WTC11 (cell line): Measurements from ENCODE around the gene CDKN1C. TPM values are rescaled to one million over a fixed set of nuclear protein-coding genes. Genes with fewer than 3 reads are reported as not detected.

Experiments used
- ATAC-seq: fragments of 200-7000 bp; cut with Tn5 transposase; 2 replicates; pipeline ENCODE4 v1.10.0; 2021; ENCODE audit warnings: mild to moderate bottlenecking, moderate library complexity
- CTCF ChIA-PET: fragments of 300-600 bp; sonication (Branson Sonifier 250); formaldehyde crosslinking; loops from one replicate; lab custom pipeline; 2021; ENCODE audit warnings: antibody characterized with exemption; lab: Charles Lee
- POLR2A ChIA-PET: fragments of 350-600 bp; sonication (Branson Sonifier 250); formaldehyde crosslinking; loops from one replicate; lab custom pipeline; 2021; ENCODE audit warnings: antibody characterized with exemption; lab: Charles Lee
- DNase-seq: peaks from one replicate; pipeline ENCODE4 v3.0.0; 2021; ENCODE audit warnings: low spot score
- H3K27ac Mint-ChIP-seq: 2 replicates; pipeline ENCODE4 v1.8.0; 2021; ENCODE audit warnings: mixed read lengths
- H3K27me3 Mint-ChIP-seq: 2 replicates; pipeline ENCODE4 v1.8.0; 2021; ENCODE audit warnings: low read depth, mild to moderate bottlenecking, moderate library complexity, mixed read lengths
- H3K36me3 Mint-ChIP-seq: 2 replicates; pipeline ENCODE4 v1.8.0; 2021; ENCODE audit warnings: mixed read lengths
- H3K4me1 Mint-ChIP-seq: 2 replicates; pipeline ENCODE4 v1.8.0; 2022; ENCODE audit warnings: mixed read lengths
- H3K4me3 Mint-ChIP-seq: 2 replicates; pipeline ENCODE4 v1.8.0; 2021; ENCODE audit warnings: mild to moderate bottlenecking, moderate library complexity, mixed read lengths
- H3K9me3 Mint-ChIP-seq: 2 replicates; pipeline ENCODE4 v1.8.0; 2021; ENCODE audit warnings: mixed read lengths
- CBFB ChIP-seq: sonication (generic); formaldehyde crosslinking; IDR thresholded peaks from 2 replicates; pipeline ENCODE4 v1.8.1; 2022; ENCODE audit warnings: mild to moderate bottlenecking, low read depth, missing genetic modification reagents
- CREM ChIP-seq: sonication (generic); formaldehyde crosslinking; IDR thresholded peaks from 2 replicates; pipeline ENCODE4 v1.8.1; 2022; ENCODE audit warnings: mild to moderate bottlenecking, missing genetic modification reagents, moderate library complexity
- FOXJ3 ChIP-seq: sonication (generic); formaldehyde crosslinking; IDR thresholded peaks from 2 replicates; pipeline ENCODE4 v1.9.0; 2021; ENCODE audit warnings: missing genetic modification reagents, mild to moderate bottlenecking, borderline replicate concordance
- FOXK1 ChIP-seq: sonication (generic); formaldehyde crosslinking; IDR thresholded peaks from 2 replicates; pipeline ENCODE4 v1.8.0; 2022; ENCODE audit warnings: mild to moderate bottlenecking, moderate library complexity, missing genetic modification reagents
- FOXP1 ChIP-seq: sonication (generic); formaldehyde crosslinking; IDR thresholded peaks from 2 replicates; pipeline ENCODE4 v1.8.0; 2022; ENCODE audit warnings: missing genetic modification reagents, mild to moderate bottlenecking, moderate library complexity, borderline replicate concordance
- KAT7 ChIP-seq: sonication (generic); formaldehyde crosslinking; IDR thresholded peaks from 2 replicates; pipeline ENCODE4 v1.8.1; 2023; ENCODE audit warnings: missing genetic modification reagents, mild to moderate bottlenecking, borderline replicate concordance
- MYBL2 ChIP-seq: sonication (generic); formaldehyde crosslinking; IDR thresholded peaks from 2 replicates; pipeline ENCODE4 v1.8.1; 2023; ENCODE audit warnings: mild to moderate bottlenecking, moderate library complexity, missing genetic modification reagents
- NFE2L1 ChIP-seq: sonication (generic); formaldehyde crosslinking; IDR thresholded peaks from 2 replicates; pipeline ENCODE4 v1.8.1; 2023; ENCODE audit warnings: missing genetic modification reagents
- NR3C1 ChIP-seq: sonication (generic); formaldehyde crosslinking; conservative IDR thresholded peaks from 2 replicates; pipeline ENCODE4 v1.8.1; 2023; ENCODE audit warnings: low read depth, mild to moderate bottlenecking, missing genetic modification reagents
- PRRX2 ChIP-seq: fragments of 250-450 bp; sonication (Bioruptor Pico); IDR thresholded peaks from 2 replicates; pipeline ENCODE4 v1.8.0; 2021; ENCODE audit warnings: mild to moderate bottlenecking
- SMAD4 ChIP-seq: sonication (generic); formaldehyde crosslinking; IDR thresholded peaks from 2 replicates; pipeline ENCODE4 v1.8.0; 2022; ENCODE audit warnings: mild to moderate bottlenecking, missing genetic modification reagents
- TEAD4 ChIP-seq: sonication (generic); formaldehyde crosslinking; IDR thresholded peaks from 2 replicates; pipeline ENCODE4 v1.8.0; 2022; ENCODE audit warnings: mild to moderate bottlenecking, missing genetic modification reagents
- ZNF138 ChIP-seq: sonication (generic); formaldehyde crosslinking; conservative IDR thresholded peaks from 2 replicates; pipeline ENCODE4 v1.8.1; 2022; ENCODE audit warnings: mild to moderate bottlenecking, moderate library complexity, missing genetic modification reagents
- ZNF263 ChIP-seq: sonication (generic); formaldehyde crosslinking; IDR thresholded peaks from 2 replicates; pipeline ENCODE4 v1.8.1; 2022; ENCODE audit warnings: low read depth, mild to moderate bottlenecking, moderate library complexity, missing genetic modification reagents
- ZNF317 ChIP-seq: sonication (generic); formaldehyde crosslinking; IDR thresholded peaks from 2 replicates; pipeline ENCODE4 v1.8.1; 2023; ENCODE audit warnings: low read depth, mild to moderate bottlenecking, moderate library complexity, missing genetic modification reagents, borderline replicate concordance
- ZNF416 ChIP-seq: fragments of 250-450 bp; sonication (Bioruptor Pico); IDR thresholded peaks from 2 replicates; pipeline ENCODE4 v1.9.0; 2021; ENCODE audit warnings: mild to moderate bottlenecking, inconsistent platforms
- total RNA-seq: library from RNA; stranded (reverse); gene quantifications from 3 replicates; pipeline ENCODE4 v1.2.3, GENCODE V29; 2021
- TF ChIP-seq, protein P1 (sequence below): sonication (generic); formaldehyde crosslinking; IDR thresholded peaks from 2 replicates; pipeline ENCODE4 v1.8.0; 2022; ENCODE audit warnings: mild to moderate bottlenecking, missing genetic modification reagents
- TF ChIP-seq, protein P2 (sequence below): sonication (generic); formaldehyde crosslinking; IDR thresholded peaks from 2 replicates; pipeline ENCODE4 v1.8.0; 2023; ENCODE audit warnings: missing genetic modification reagents, mild to moderate bottlenecking, borderline replicate concordance
- TF ChIP-seq, protein P3 (sequence below): sonication (generic); formaldehyde crosslinking; IDR thresholded peaks from 2 replicates; pipeline ENCODE4 v1.8.1; 2022; ENCODE audit warnings: low read depth, missing genetic modification reagents, borderline replicate concordance
- TF ChIP-seq, protein P4 (sequence below): sonication (generic); formaldehyde crosslinking; IDR thresholded peaks from 2 replicates; pipeline ENCODE4 v1.8.0; 2022; ENCODE audit warnings: mild to moderate bottlenecking, missing genetic modification reagents
- TF ChIP-seq, protein P5 (sequence below): sonication (generic); formaldehyde crosslinking; IDR thresholded peaks from 2 replicates; pipeline ENCODE4 v1.8.0; 2022; ENCODE audit warnings: mild to moderate bottlenecking, missing genetic modification reagents
- TF ChIP-seq, protein P6 (sequence below): sonication (generic); formaldehyde crosslinking; IDR thresholded peaks from 2 replicates; pipeline ENCODE4 v1.8.1; 2023; ENCODE audit warnings: mild to moderate bottlenecking, moderate library complexity, missing genetic modification reagents
- TF ChIP-seq, protein P7 (sequence below): sonication (generic); formaldehyde crosslinking; IDR thresholded peaks from 2 replicates; pipeline ENCODE4 v1.8.1; 2023; ENCODE audit warnings: mild to moderate bottlenecking, missing genetic modification reagents, moderate library complexity

The CDKN1C gene
- total RNA-seq, 1 experiment from 2014 or later, result 25.0 TPM

DNA sequence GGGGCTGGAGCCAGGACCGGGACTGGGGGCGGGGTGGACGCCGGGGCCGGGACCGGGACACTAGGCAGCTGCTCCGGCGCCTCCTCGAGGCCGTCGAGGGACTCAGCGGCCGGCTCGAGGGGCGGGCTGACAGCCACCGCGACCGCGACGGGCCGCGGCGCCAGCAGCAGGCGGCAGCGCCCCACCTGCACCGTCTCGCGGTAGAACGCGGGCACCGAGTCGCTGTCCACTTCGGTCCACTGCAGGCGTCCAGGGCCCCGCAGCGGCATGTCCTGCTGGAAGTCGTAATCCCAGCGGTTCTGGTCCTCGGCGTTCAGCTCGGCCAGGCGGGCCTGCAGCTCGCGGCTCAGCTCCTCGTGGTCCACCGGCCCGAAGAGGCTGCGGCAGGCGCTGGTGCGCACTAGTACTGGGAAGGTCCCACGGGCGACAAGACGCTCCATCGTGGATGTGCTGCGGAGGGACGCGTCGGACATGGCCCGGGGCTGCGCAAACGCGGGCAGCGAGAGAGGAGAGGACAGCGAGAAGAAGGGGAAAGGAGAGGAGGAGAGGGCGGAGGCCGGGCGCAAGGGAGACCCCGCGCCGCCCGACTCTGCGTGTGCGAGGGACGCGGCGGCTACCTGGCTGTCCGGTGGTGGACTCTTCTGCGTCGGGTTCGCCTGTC, 428 bp downstream of the CDKN1C start:
- POLR2A ChIA-PET, result interaction anchor here (0.8 to 2.2 kb wide), 6 partner anchors 24 to 352 kb away, joined by 3 to 9 read pairs (median 4); no protein-coding TSS in a partner anchor
- TF ChIP-seq, protein P1, sequence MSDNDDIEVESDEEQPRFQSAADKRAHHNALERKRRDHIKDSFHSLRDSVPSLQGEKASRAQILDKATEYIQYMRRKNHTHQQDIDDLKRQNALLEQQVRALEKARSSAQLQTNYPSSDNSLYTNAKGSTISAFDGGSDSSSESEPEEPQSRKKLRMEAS, result peak; percentile 94
- TF ChIP-seq PRRX2 (CRISPR knock-in tag), result no peak
- TF ChIP-seq, protein P2, sequence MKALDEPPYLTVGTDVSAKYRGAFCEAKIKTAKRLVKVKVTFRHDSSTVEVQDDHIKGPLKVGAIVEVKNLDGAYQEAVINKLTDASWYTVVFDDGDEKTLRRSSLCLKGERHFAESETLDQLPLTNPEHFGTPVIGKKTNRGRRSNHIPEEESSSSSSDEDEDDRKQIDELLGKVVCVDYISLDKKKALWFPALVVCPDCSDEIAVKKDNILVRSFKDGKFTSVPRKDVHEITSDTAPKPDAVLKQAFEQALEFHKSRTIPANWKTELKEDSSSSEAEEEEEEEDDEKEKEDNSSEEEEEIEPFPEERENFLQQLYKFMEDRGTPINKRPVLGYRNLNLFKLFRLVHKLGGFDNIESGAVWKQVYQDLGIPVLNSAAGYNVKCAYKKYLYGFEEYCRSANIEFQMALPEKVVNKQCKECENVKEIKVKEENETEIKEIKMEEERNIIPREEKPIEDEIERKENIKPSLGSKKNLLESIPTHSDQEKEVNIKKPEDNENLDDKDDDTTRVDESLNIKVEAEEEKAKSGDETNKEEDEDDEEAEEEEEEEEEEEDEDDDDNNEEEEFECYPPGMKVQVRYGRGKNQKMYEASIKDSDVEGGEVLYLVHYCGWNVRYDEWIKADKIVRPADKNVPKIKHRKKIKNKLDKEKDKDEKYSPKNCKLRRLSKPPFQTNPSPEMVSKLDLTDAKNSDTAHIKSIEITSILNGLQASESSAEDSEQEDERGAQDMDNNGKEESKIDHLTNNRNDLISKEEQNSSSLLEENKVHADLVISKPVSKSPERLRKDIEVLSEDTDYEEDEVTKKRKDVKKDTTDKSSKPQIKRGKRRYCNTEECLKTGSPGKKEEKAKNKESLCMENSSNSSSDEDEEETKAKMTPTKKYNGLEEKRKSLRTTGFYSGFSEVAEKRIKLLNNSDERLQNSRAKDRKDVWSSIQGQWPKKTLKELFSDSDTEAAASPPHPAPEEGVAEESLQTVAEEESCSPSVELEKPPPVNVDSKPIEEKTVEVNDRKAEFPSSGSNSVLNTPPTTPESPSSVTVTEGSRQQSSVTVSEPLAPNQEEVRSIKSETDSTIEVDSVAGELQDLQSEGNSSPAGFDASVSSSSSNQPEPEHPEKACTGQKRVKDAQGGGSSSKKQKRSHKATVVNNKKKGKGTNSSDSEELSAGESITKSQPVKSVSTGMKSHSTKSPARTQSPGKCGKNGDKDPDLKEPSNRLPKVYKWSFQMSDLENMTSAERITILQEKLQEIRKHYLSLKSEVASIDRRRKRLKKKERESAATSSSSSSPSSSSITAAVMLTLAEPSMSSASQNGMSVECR, result peak; percentile 91
- peak; percentile 65 for TF ChIP-seq FOXK1 (CRISPR knock-in tag)
- TF ChIP-seq CREM (CRISPR knock-in tag), result no peak
- 0 out of 2 replicates have a peak, but pooled peaks have one; percentile 50 for TF ChIP-seq NR3C1 (CRISPR knock-in tag)
- TF ChIP-seq, protein P3, sequence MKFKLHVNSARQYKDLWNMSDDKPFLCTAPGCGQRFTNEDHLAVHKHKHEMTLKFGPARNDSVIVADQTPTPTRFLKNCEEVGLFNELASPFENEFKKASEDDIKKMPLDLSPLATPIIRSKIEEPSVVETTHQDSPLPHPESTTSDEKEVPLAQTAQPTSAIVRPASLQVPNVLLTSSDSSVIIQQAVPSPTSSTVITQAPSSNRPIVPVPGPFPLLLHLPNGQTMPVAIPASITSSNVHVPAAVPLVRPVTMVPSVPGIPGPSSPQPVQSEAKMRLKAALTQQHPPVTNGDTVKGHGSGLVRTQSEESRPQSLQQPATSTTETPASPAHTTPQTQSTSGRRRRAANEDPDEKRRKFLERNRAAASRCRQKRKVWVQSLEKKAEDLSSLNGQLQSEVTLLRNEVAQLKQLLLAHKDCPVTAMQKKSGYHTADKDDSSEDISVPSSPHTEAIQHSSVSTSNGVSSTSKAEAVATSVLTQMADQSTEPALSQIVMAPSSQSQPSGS (CRISPR knock-in tag), result no peak
- peak; percentile 95; the same call in 1 of the 2 replicates for TF ChIP-seq FOXP1 (CRISPR knock-in tag)
- 0 out of 2 replicates have a peak, but pooled peaks have one; percentile 39 for TF ChIP-seq KAT7 (CRISPR knock-in tag)
- 0 out of 2 replicates have a peak, but pooled peaks have one; percentile 81 for TF ChIP-seq TEAD4 (CRISPR knock-in tag)
- peak; percentile 84; the same call in 1 of the 2 replicates for TF ChIP-seq ZNF138 (CRISPR knock-in tag)
- TF ChIP-seq CBFB (CRISPR knock-in tag), result 0 out of 2 replicates have a peak, but pooled peaks have one; percentile 79
- TF ChIP-seq, protein P4, sequence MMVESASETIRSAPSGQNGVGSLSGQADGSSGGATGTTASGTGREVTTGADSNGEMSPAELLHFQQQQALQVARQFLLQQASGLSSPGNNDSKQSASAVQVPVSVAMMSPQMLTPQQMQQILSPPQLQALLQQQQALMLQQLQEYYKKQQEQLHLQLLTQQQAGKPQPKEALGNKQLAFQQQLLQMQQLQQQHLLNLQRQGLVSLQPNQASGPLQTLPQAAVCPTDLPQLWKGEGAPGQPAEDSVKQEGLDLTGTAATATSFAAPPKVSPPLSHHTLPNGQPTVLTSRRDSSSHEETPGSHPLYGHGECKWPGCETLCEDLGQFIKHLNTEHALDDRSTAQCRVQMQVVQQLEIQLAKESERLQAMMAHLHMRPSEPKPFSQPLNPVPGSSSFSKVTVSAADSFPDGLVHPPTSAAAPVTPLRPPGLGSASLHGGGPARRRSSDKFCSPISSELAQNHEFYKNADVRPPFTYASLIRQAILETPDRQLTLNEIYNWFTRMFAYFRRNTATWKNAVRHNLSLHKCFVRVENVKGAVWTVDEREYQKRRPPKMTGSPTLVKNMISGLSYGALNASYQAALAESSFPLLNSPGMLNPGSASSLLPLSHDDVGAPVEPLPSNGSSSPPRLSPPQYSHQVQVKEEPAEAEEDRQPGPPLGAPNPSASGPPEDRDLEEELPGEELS, result peak; percentile 77; the same call in 1 of the 2 replicates
- 0 out of 2 replicates have a peak, but pooled peaks have one; percentile 71 for TF ChIP-seq SMAD4 (CRISPR knock-in tag)
- peak; percentile 61; the same call in 1 of the 2 replicates for TF ChIP-seq MYBL2 (CRISPR knock-in tag)
- TF ChIP-seq, protein P5, sequence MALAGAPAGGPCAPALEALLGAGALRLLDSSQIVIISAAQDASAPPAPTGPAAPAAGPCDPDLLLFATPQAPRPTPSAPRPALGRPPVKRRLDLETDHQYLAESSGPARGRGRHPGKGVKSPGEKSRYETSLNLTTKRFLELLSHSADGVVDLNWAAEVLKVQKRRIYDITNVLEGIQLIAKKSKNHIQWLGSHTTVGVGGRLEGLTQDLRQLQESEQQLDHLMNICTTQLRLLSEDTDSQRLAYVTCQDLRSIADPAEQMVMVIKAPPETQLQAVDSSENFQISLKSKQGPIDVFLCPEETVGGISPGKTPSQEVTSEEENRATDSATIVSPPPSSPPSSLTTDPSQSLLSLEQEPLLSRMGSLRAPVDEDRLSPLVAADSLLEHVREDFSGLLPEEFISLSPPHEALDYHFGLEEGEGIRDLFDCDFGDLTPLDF, result no peak
- TF ChIP-seq ZNF317 (CRISPR knock-in tag), result peak; percentile 34; the same call in 1 of the 2 replicates
- no peak for TF ChIP-seq FOXJ3 (CRISPR knock-in tag)
- no peak for TF ChIP-seq ZNF416 (CRISPR knock-in tag)
- TF ChIP-seq, protein P6, sequence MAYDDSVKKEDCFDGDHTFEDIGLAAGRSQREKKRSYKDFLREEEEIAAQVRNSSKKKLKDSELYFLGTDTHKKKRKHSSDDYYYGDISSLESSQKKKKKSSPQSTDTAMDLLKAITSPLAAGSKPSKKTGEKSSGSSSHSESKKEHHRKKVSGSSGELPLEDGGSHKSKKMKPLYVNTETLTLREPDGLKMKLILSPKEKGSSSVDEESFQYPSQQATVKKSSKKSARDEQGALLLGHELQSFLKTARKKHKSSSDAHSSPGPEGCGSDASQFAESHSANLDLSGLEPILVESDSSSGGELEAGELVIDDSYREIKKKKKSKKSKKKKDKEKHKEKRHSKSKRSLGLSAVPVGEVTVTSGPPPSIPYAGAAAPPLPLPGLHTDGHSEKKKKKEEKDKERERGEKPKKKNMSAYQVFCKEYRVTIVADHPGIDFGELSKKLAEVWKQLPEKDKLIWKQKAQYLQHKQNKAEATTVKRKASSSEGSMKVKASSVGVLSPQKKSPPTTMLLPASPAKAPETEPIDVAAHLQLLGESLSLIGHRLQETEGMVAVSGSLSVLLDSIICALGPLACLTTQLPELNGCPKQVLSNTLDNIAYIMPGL (CRISPR knock-in tag), result peak; percentile 92
- TF ChIP-seq ZNF263 (CRISPR knock-in tag), result peak; percentile 49; the same call in 1 of the 2 replicates
- peak; percentile 69; the same call in 1 of the 2 replicates for TF ChIP-seq NFE2L1 (CRISPR knock-in tag)
- TF ChIP-seq, protein P7, sequence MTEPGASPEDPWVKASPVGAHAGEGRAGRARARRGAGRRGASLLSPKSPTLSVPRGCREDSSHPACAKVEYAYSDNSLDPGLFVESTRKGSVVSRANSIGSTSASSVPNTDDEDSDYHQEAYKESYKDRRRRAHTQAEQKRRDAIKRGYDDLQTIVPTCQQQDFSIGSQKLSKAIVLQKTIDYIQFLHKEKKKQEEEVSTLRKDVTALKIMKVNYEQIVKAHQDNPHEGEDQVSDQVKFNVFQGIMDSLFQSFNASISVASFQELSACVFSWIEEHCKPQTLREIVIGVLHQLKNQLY (CRISPR knock-in tag), result peak; percentile 79; the same call in 1 of the 2 replicates

More for the DNA sequence above, 428 bp downstream of the CDKN1C start:
- Mint-ChIP-seq H3K27ac (no peak overlapping the region), H3K4me1 (peaks cover 26% of the 10 kb centered on the region), H3K27me3 (peaks cover 72% of the 10 kb centered on the region), H3K36me3 (0 out of 2 replicates have a peak, but pooled peaks cover 4% of the 10 kb centered on the region), H3K4me3 (peak overlapping the region; percentile 81), H3K9me3 (no peaks in the 10 kb centered on the region)
- peak; percentile 66 for DNase-seq
- CTCF ChIA-PET, result interaction anchor here (0.6 to 12.8 kb wide), 13 partner anchors 10 to 456 kb away, joined by 3 to 369 read pairs (median 3); no protein-coding TSS in a partner anchor
- peak; percentile 11 for ATAC-seq
